Glutamatergic neuron (in vitro differentiated cells): ENCODE data around the gene MAGEB18. TPM values are rescaled to one million over a fixed set of nuclear protein-coding genes. Genes with fewer than 3 reads are reported as not detected.

Experiments used
- DNase-seq: peaks from one replicate; pipeline ENCODE4 v3.0.0; 2022
- H3K27ac Mint-ChIP-seq: one replicate; pipeline ENCODE4 v1.8.0; 2020; ENCODE audit warnings: mild to moderate bottlenecking, mixed read lengths, inconsistent platforms; ENCODE audit not compliant: unreplicated experiment
- H3K27me3 Mint-ChIP-seq: one replicate; pipeline ENCODE4 v1.8.0; 2020; ENCODE audit warnings: mild to moderate bottlenecking, moderate library complexity, mixed read lengths, inconsistent platforms; ENCODE audit not compliant: unreplicated experiment
- H3K36me3 Mint-ChIP-seq: one replicate; pipeline ENCODE4 v1.8.0; 2020; ENCODE audit warnings: mild to moderate bottlenecking, mixed read lengths, inconsistent platforms; ENCODE audit not compliant: unreplicated experiment
- H3K4me1 Mint-ChIP-seq: one replicate; pipeline ENCODE4 v1.8.0; 2020; ENCODE audit warnings: mild to moderate bottlenecking, low read depth, mixed read lengths, inconsistent platforms; ENCODE audit not compliant: unreplicated experiment
- H3K4me3 Mint-ChIP-seq: one replicate; pipeline ENCODE4 v1.8.0; 2020; ENCODE audit warnings: mild to moderate bottlenecking, mixed read lengths, inconsistent platforms; ENCODE audit not compliant: unreplicated experiment
- H3K9me3 Mint-ChIP-seq: one replicate; pipeline ENCODE4 v1.8.0; 2020; ENCODE audit warnings: mild to moderate bottlenecking, moderate library complexity, mixed read lengths, inconsistent platforms; ENCODE audit not compliant: unreplicated experiment
- long read RNA-seq: library from polyadenylated mRNA; unstranded; transcript quantifications from one replicate; pipeline ENCODE4 v2.0.0, GENCODE V29; 2020; ENCODE audit not compliant: unreplicated experiment
- total RNA-seq: library from RNA; stranded (reverse); fragmentation: NEBNext Ultra II Directional; extraction: Animal tissue kit (Norgen Biotek cat#: 25700); gene quantifications from one replicate; pipeline ENCODE4 v1.2.1, GENCODE V29; 2021; ENCODE audit not compliant: unreplicated experiment
- TF ChIP-seq, protein P1 (sequence below): fragments of 200-600 bp; sonication (generic); IDR thresholded peaks from one replicate; pipeline ENCODE4 v1.5.0; 2021; ENCODE audit not compliant: partially characterized antibody, unreplicated experiment

The MAGEB18 gene
- total RNA-seq, result not detected
- long read RNA-seq, result 0 reads

DNA sequence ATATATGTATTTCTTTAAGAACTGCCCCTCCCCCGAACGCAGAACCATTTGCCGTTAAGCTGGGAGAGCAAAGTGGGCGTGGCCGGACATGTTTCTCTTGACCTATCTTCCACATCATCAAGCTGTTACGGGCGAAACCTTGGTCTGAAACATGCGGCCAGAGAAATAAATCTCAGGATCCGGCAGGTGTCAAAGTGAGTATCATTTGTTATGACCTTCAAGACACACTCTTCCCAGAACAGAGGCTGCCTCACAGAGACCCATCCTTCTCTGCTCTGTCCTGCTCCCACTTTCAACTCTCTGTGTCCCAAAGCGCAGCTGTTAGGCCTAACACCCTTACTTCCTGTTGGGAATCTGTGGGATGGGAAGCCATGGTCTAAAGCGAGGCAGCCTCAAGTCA is at the start of gene MAGEB18:
TSS of gene MAGEB18 (plus strand) at position 70 of the 400 bp plus-strand sequence. CDS start 643 bp downstream, outside the sequence.
- no peaks in the 10 kb centered on the region for H3K27me3 Mint-ChIP-seq
- no peak within 1 kb of the TSS for H3K27ac Mint-ChIP-seq
- H3K9me3 Mint-ChIP-seq, result no peaks in the 10 kb centered on the region
- TF ChIP-seq, protein P1, sequence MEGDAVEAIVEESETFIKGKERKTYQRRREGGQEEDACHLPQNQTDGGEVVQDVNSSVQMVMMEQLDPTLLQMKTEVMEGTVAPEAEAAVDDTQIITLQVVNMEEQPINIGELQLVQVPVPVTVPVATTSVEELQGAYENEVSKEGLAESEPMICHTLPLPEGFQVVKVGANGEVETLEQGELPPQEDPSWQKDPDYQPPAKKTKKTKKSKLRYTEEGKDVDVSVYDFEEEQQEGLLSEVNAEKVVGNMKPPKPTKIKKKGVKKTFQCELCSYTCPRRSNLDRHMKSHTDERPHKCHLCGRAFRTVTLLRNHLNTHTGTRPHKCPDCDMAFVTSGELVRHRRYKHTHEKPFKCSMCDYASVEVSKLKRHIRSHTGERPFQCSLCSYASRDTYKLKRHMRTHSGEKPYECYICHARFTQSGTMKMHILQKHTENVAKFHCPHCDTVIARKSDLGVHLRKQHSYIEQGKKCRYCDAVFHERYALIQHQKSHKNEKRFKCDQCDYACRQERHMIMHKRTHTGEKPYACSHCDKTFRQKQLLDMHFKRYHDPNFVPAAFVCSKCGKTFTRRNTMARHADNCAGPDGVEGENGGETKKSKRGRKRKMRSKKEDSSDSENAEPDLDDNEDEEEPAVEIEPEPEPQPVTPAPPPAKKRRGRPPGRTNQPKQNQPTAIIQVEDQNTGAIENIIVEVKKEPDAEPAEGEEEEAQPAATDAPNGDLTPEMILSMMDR, result no peak
- no peaks in the 10 kb centered on the region for H3K4me1 Mint-ChIP-seq
- no peaks in the 10 kb centered on the region for H3K36me3 Mint-ChIP-seq
- no peak within 1 kb of the TSS for H3K4me3 Mint-ChIP-seq
- no peak for DNase-seq

DNA sequence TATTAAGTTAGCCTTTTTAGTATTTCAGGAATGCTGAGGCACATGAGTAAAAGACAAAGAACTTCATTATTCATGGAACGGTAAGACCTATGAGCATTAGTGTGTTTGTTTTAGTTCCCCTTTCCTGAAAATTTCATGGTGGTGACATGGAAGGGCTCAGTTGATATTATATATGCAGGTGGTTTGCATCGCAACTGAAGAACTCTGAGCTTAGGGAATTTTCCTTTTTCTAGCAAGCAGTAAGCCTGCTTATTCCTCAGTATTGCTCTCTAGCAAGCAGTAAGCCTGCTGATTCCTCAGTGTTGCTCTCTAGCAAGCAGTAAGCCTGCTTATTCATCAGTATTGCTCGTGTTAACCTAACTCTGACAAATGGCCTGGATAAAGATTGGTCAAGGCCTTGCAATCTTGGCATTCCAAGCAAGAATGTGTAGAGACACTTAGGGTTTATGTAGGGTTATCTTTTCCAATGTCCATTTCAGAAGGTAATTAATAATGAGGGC is 37.7 kb upstream of the MAGEB18 start:
- no peak overlapping the region for H3K27ac Mint-ChIP-seq
- no peak for DNase-seq
- no peaks in the 10 kb centered on the region for H3K9me3 Mint-ChIP-seq
- H3K4me3 Mint-ChIP-seq, result no peak overlapping the region
- H3K27me3 Mint-ChIP-seq, result no peaks in the 10 kb centered on the region
- TF ChIP-seq, protein P1, result no peak
- no peaks in the 10 kb centered on the region for H3K36me3 Mint-ChIP-seq
- no peaks in the 10 kb centered on the region for H3K4me1 Mint-ChIP-seq

DNA sequence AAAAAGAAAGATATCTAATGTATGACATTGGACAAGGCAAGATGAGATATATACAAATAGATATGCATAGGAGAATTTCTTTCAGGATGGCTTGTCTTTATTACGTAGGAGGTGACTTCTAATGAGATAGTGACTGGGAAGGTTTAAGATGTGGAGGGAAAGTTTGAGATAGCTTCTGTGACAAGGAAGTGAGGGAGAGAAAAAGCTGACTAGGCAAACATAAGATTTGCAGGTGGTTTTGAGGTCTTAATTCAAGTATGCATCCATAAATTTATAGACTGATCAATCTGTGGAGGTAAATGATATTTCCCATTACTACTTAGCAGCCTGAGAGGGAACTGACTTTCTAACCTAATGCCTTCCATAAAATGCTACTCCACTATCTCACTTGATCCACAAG is 29.0 kb upstream of the MAGEB18 start:
- DNase-seq, result no peak
- Mint-ChIP-seq H3K27me3 (no peaks in the 10 kb centered on the region), H3K4me3 (no peak overlapping the region), H3K36me3 (no peaks in the 10 kb centered on the region), H3K4me1 (no peaks in the 10 kb centered on the region), H3K27ac (no peak overlapping the region), H3K9me3 (no peaks in the 10 kb centered on the region)
- TF ChIP-seq, protein P1, result no peak

DNA sequence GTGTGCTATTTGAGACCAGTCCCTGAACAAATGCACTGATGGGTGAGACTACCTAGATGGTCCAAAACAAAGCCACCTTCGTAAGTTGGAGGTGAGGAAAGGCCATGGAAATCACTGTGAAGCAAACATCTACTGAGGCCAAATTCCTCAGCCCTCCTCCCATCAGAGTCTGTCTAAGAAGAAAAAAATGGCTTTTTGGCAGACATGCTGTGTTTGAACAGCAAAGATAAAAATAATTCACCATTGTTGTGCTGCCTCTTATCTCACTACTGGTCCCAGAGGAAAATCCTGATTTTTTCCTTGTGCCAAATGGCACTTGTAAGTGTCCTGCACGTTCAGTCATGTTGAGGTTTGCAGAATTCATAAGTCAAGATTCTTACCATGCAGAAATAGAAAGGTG is 7.9 kb downstream of the MAGEB18 start:
- TF ChIP-seq, protein P1, result no peak
- Mint-ChIP-seq H3K27ac (no peak overlapping the region), H3K36me3 (no peaks in the 10 kb centered on the region), H3K4me3 (no peak overlapping the region), H3K9me3 (no peaks in the 10 kb centered on the region), H3K27me3 (no peaks in the 10 kb centered on the region), H3K4me1 (no peaks in the 10 kb centered on the region)
- no peak for DNase-seq

DNA sequence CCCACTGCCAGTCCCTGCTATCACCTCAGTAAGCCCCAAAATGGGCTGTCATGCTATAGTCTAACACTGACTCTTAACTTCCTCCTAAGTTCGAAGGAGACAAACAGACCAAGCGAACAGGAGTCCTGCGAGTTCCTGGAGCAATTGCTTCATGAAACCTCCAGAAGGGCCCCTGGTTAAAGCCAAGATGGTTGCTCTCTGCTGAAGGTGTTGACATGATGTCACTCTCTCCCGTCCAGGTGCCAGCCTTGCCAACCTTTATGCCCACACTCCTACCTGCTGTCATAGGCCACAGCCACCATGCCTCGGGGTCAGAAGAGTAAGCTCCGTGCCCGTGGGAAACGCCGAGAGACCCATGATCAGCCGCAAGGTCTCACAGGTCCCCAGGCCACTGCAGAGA is 22.2 kb downstream of the MAGEB18 start, which contains the start of gene MAGEB6B:
TSS of gene MAGEB6B (plus strand) at position 301 of the 400 bp plus-strand sequence. CDS start at position 301, 0 bp downstream.
- Mint-ChIP-seq H3K36me3 (no peaks in the 10 kb centered on the region), H3K4me3 (no peak within 1 kb of the TSS), H3K27ac (no peak within 1 kb of the TSS), H3K27me3 (no peaks in the 10 kb centered on the region), H3K9me3 (peaks cover 2% of the 10 kb centered on the region), H3K4me1 (no peaks in the 10 kb centered on the region)
- no peak for DNase-seq
- TF ChIP-seq, protein P1, result no peak

Other genes starting within 250 kb of the MAGEB18 start
- not detected for gene MAGEB6B, start 22.3 kb downstream of the MAGEB18 start, total RNA-seq
- not detected for gene MAGEB6, start 54.1 kb downstream of the MAGEB18 start, total RNA-seq
- gene MAGEB5, start 77.8 kb downstream of the MAGEB18 start, total RNA-seq, result not detected